Keratinocyte (primary cell): Measurements from ENCODE around the gene MLLT10. TPM values are rescaled to one million over a fixed set of nuclear protein-coding genes. Genes with fewer than 3 reads are reported as not detected.

Experiments used
- DNase-seq: peaks from one replicate; pipeline ENCODE4 v3.0.0-alpha.2; 2011; ENCODE audit warnings: low read depth, missing footprints, low spot score
- FAIRE-seq: peaks from 2 replicates; lab custom pipeline; 2011; peaks lifted over from hg19 to GRCh38; lab: Jason Lieb, UNC
- H2AFZ ChIP-seq: 2 replicates; pipeline ENCODE4 v1.6.0; 2012; ENCODE audit warnings: low read length, control low read depth, inconsistent platforms; ENCODE audit not compliant: control insufficient read depth
- H3K27ac ChIP-seq: 2 replicates; pipeline ENCODE4 v1.5.1; 2011; ENCODE audit warnings: low read length; ENCODE audit not compliant: control insufficient read depth, insufficient read depth
- H3K27me3 ChIP-seq: 3 replicates; pipeline ENCODE4 v1.6.0; 2011; ENCODE audit warnings: low read length; ENCODE audit not compliant: control insufficient read depth, insufficient read depth; ENCODE audit errors: extremely low read depth
- H3K36me3 ChIP-seq, 2 experiments: 2 replicates in 1 of 2; 3 replicates in 1 of 2; pipeline ENCODE4 v1.5.1; 2011; ENCODE audit warnings: low read length in 2 of 2, mild to moderate bottlenecking in 1 of 2; ENCODE audit not compliant: control insufficient read depth in 2 of 2, insufficient read depth in 2 of 2; ENCODE audit errors: extremely low read depth in 1 of 2
- H3K4me1 ChIP-seq: 3 replicates; pipeline ENCODE4 v1.5.1; 2011; ENCODE audit warnings: low read length; ENCODE audit not compliant: control insufficient read depth, insufficient read depth; ENCODE audit errors: extremely low read depth
- H3K4me2 ChIP-seq: 3 replicates; pipeline ENCODE4 v1.6.0; 2011; ENCODE audit warnings: low read depth, low read length; ENCODE audit not compliant: control insufficient read depth, insufficient read depth; ENCODE audit errors: extremely low read depth
- H3K4me3 ChIP-seq, 3 experiments: fragments of 200-600 bp in 1 of 3; sonication (generic) in 1 of 3; 2 replicates in 2 of 3; 3 replicates in 1 of 3; pipeline ENCODE4 v1.5.1; 2011 to 2016; ENCODE audit warnings: low read length in 3 of 3, mild to moderate bottlenecking in 3 of 3, control low read depth in 2 of 3, inconsistent platforms in 1 of 3, low read depth in 1 of 3, mixed read lengths in 1 of 3, mixed run types in 1 of 3, moderate library complexity in 1 of 3; ENCODE audit not compliant: control insufficient read depth in 2 of 3, insufficient read depth in 2 of 3; ENCODE audit errors: extremely low read depth in 1 of 3
- H3K79me2 ChIP-seq: 2 replicates; pipeline ENCODE4 v1.6.0; 2012; ENCODE audit warnings: low read length; ENCODE audit not compliant: control insufficient read depth, insufficient read depth
- H3K9ac ChIP-seq: 3 replicates; pipeline ENCODE4 v1.6.0; 2011; ENCODE audit warnings: low read length; ENCODE audit not compliant: control insufficient read depth, insufficient read depth; ENCODE audit errors: extremely low read depth
- H3K9me1 ChIP-seq: 3 replicates; pipeline ENCODE4 v1.6.0; 2011; ENCODE audit warnings: low read length; ENCODE audit not compliant: control insufficient read depth, insufficient read depth; ENCODE audit errors: extremely low read depth
- H3K9me3 ChIP-seq: 2 replicates; pipeline ENCODE4 v1.5.1; 2012; ENCODE audit warnings: low read depth, low read length; ENCODE audit not compliant: control insufficient read depth
- H4K20me1 ChIP-seq: 3 replicates; pipeline ENCODE4 v1.6.0; 2011; ENCODE audit warnings: low read length; ENCODE audit not compliant: control insufficient read depth, insufficient read depth; ENCODE audit errors: extremely low read depth
- CTCF ChIP-seq, 3 experiments: IDR thresholded peaks in 1 of 3; conservative IDR thresholded peaks in 1 of 3; optimal IDR thresholded peaks in 1 of 3; 2 replicates in 2 of 3; 3 replicates in 1 of 3; pipeline versions ENCODE3 to v1.5.1; 2011; ENCODE audit warnings: low read length in 3 of 3, mild to moderate bottlenecking in 3 of 3, moderate library complexity in 2 of 3, control low read depth in 1 of 3, inconsistent platforms in 1 of 3; ENCODE audit not compliant: insufficient read depth in 2 of 3; ENCODE audit errors: extremely low read depth in 1 of 3
- EZH2 ChIP-seq: IDR thresholded peaks from one replicate; pipeline ENCODE4 v1.6.1; 2012; ENCODE audit warnings: inconsistent platforms, mild to moderate bottlenecking, low read length, moderate library complexity
- dilution Hi-C: fragments of 300-500 bp; cut with MboI; formaldehyde crosslinking; loops from one replicate; pipeline ENCODE4 v1.7.0; 2020; ENCODE audit warnings: low sequenced_read_pairs; ENCODE audit not compliant: extremely low pct_ligation_motif_present
- polyA plus RNA-seq, 5 experiments: library from polyadenylated mRNA; depleted of rRNA in 3 of 5; stranded (reverse) in 3 of 5; stranded (forward) in 1 of 5; unstranded in 1 of 5; fragments of >200 nt; gene quantifications; 1 replicate in 1 of 5; 2 replicates in 3 of 5; 3 replicates in 1 of 5; pipeline versions ENCODE4 v1.2.1 to v1.2.3, GENCODE V29; 2011 to 2012; ENCODE audit warnings: missing spikeins in 2 of 5, low read depth in 1 of 5, low replicate concordance in 1 of 5

MLLT10 gene
- polyA plus RNA-seq, 1 donor (not counting 4 experiments of a cell fraction or from before 2014, with no cell fraction given): 40.2 TPM

GRCh38 chr10:21705828-21706176, 171.8 kb downstream of the MLLT10 start:
- Histone ChIP-seq H2AFZ (no peak overlapping the region), H3K79me2 (peaks cover 46% of the 10 kb centered on the region), H3K9me1 (no peaks in the 10 kb centered on the region), H3K4me3 (no peak overlapping the region), H3K36me3 (peaks cover 3 to 8% of the 10 kb centered on the region in 2 experiments), H3K27ac (no peak overlapping the region), H3K27me3 (no peaks in the 10 kb centered on the region), H3K4me2 (no peak overlapping the region), H3K4me1 (no peaks in the 10 kb centered on the region), H4K20me1 (peaks cover 3% of the 10 kb centered on the region), H3K9ac (no peak overlapping the region), H3K9me3 (no peaks in the 10 kb centered on the region)
- FAIRE-seq (no peak), DNase-seq (no peak)
- no peak for TF ChIP-seq EZH2
- TF ChIP-seq CTCF (optimal IDR thresholded peaks at IDR 0.05 in 1 of 3, IDR thresholded peaks at IDR 0.05 in 1 of 3, conservative IDR thresholded peaks at IDR 0.05 in 1 of 3; ENCODE audit: extremely low read depth in 1 of 3, insufficient read depth in 2 of 3, low read length in 3 of 3): no peak
- dilution Hi-C loops: no loop called here

GRCh38 chr10:21707498-21707897, 173.5 kb downstream of the MLLT10 start:
- H3K4me1 ChIP-seq: no peaks in the 10 kb centered on the region
- no peak overlapping the region for H3K4me2 ChIP-seq
- no peak for TF ChIP-seq CTCF (optimal IDR thresholded peaks at IDR 0.05 in 1 of 3, IDR thresholded peaks at IDR 0.05 in 1 of 3, conservative IDR thresholded peaks at IDR 0.05 in 1 of 3; ENCODE audit: extremely low read depth in 1 of 3, insufficient read depth in 2 of 3, low read length in 3 of 3)
- no peak for TF ChIP-seq EZH2
- H3K36me3 ChIP-seq: peaks cover 5 to 8% of the 10 kb centered on the region in 2 experiments
- DNase-seq (no peak), FAIRE-seq (no peak)
- peaks cover 3% of the 10 kb centered on the region for H4K20me1 ChIP-seq
- no peaks in the 10 kb centered on the region for H3K9me3 ChIP-seq
- H3K4me3 ChIP-seq: no peak overlapping the region
- peaks cover 37% of the 10 kb centered on the region for H3K79me2 ChIP-seq
- H3K27ac ChIP-seq: no peak overlapping the region
- H3K9ac ChIP-seq: no peak overlapping the region
- H3K9me1 ChIP-seq: no peaks in the 10 kb centered on the region
- dilution Hi-C loops: no loop called here
- H3K27me3 ChIP-seq: no peaks in the 10 kb centered on the region
- H2AFZ ChIP-seq: no peak overlapping the region
